ENCODE data around the gene ALDH1L1. TPM values are rescaled to one million over a fixed set of nuclear protein-coding genes. Genes with fewer than 3 reads are reported as not detected.

ALDH1L1 gene
- total RNA-seq, 1 donor from 2014 or later, result 36.1 TPM

DNA sequence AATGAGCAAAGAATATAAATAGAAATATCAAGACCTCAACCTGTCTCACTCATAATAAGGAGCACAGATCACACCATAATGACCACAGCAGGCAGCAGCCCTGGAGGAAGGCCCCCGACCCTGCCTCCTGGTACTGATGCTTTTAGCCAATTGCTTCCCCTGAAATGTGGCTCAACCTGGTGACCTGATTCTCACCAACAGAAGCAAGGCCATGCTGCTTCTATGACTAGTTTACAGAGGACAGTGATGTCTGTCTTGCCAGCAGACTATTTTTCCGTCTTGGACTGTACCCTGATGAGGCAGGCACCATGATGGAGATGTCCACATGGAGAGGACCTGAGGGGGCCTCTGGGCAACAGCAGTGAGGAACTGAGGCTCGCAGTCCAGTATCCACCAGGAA lies 114.5 kb downstream of the ALDH1L1 start:
- no peaks in the 10 kb centered on the region for H3K4me1 ChIP-seq
- H3K27me3 ChIP-seq, result no peaks in the 10 kb centered on the region
- TF ChIP-seq, protein P1, sequence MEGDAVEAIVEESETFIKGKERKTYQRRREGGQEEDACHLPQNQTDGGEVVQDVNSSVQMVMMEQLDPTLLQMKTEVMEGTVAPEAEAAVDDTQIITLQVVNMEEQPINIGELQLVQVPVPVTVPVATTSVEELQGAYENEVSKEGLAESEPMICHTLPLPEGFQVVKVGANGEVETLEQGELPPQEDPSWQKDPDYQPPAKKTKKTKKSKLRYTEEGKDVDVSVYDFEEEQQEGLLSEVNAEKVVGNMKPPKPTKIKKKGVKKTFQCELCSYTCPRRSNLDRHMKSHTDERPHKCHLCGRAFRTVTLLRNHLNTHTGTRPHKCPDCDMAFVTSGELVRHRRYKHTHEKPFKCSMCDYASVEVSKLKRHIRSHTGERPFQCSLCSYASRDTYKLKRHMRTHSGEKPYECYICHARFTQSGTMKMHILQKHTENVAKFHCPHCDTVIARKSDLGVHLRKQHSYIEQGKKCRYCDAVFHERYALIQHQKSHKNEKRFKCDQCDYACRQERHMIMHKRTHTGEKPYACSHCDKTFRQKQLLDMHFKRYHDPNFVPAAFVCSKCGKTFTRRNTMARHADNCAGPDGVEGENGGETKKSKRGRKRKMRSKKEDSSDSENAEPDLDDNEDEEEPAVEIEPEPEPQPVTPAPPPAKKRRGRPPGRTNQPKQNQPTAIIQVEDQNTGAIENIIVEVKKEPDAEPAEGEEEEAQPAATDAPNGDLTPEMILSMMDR (IDR thresholded peaks at IDR 0.05), result no peak
- peak in 1 of 2 donors; percentile 22 for DNase-seq (ENCODE audit: low spot score in 2 of 2)
- H3K27ac ChIP-seq, result no peak overlapping the region
- H3K9me3 ChIP-seq, result no peaks in the 10 kb centered on the region
- no peak overlapping the region for H3K4me3 ChIP-seq
- intact Hi-C loops (cut with DNase I), result no loop called here
- peaks cover 0 to 9% of the 10 kb centered on the region in 2 donors for H3K36me3 ChIP-seq

DNA sequence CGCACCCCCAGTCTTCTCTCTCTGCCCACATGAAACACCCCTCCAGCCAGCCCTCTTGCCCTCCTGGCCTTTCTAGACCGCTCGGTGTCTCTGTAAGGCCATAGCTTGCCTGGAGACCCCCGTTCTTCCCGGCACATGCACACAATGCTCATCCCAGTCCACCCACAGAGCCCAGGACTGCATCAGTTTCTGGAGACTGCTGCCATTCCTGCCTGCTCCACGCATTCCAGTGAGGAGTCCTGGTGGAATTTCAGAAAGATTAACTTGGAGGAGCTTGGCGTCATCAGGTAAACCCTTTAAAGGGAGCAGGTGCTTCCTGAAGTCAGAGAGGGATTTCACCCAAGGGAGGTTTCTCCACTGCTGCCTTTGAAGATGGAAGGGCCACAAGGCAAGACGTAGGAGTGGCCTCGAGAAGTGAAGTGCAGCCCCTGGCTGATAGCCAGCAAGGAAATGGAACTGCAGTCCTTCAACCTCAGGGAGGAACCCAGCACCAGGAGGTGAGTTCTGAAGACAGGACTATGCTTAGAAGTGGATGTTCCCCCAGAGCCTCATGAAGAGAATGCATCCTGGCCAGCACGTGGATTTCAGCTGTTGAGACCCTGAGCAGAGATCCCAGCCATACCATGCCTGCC lies 115.6 kb downstream of the ALDH1L1 start:
- no peaks in the 10 kb centered on the region for H3K27me3 ChIP-seq
- H3K4me1 ChIP-seq, result no peaks in the 10 kb centered on the region
- no peak overlapping the region for H3K27ac ChIP-seq
- intact Hi-C loops (cut with DNase I), result no loop called here
- H3K36me3 ChIP-seq, result peaks cover 0 to 9% of the 10 kb centered on the region in 2 donors
- DNase-seq (ENCODE audit: low spot score in 2 of 2), result peak in 1 of 2 donors; percentile 48
- H3K4me3 ChIP-seq, result no peak overlapping the region
- TF ChIP-seq, protein P1 (IDR thresholded peaks at IDR 0.05), result no peak
- H3K9me3 ChIP-seq, result no peaks in the 10 kb centered on the region

DNA sequence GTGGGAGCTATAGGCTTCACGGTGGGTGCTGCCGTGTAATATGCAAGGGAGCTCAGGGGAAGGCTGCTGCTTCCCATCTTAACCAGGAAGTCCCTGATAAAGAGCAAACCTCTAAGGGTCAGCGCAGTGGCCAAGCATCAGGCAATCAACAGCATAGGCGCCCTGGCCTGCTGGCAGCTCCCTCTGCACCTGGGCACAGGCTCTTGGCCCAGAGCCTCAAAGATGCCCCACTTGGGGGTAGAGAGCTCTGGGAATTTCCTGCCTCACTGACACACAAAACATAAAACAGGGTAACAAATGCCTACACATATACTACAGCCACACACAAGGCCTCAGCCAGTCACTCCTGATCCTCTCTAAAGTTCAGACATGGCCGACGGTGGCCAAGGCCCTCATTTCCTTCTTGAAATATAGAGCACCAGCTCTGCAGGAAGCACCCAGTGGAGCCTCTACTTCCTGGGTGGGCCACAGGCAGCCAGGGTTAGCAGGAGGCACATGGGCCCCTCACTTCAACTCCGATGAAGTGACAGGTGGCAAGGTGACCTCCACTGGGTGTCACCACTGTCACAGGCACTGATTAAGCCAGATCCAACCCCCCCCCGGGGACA lies 116.9 kb downstream of the ALDH1L1 start:
- no peak for DNase-seq (ENCODE audit: low spot score in 2 of 2)

DNA sequence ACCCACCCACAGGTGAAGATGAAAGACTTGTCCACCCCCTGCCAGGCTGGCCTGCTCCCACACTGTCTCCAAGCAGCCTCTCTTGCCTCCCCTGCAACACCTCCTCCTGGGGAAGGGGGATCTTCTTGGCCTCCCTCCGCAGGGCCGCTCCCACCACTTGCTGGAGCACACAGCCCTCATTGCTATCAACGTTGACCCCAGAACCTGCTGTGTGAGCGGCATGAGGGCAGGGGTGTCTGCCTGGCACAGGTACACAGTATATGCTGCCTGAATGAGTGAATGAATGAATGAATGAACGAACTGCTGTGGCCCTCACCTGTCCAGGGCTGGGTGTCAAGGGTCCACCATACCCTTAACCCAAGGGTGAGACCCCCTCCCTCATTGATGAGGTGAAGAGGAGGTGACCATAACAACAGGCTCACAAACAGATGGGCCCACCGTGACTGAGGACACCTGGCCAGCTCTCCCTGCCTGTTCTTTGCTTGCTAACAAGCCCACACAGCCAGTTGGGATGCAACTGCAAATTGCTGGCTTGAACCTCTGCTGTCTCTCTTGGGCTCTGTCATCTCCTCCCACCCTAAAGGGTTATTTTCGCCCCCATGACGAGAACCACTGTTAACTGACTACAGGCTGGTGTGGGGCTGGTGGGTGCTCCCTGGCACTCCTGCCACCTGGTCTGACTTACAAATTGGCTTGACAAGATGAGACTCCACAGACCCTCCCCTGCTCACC lies 118.9 kb downstream of the ALDH1L1 start:
- no peaks in the 10 kb centered on the region for H3K27me3 ChIP-seq
- DNase-seq (ENCODE audit: low spot score in 2 of 2), result no peak
- no peaks in the 10 kb centered on the region for H3K36me3 ChIP-seq
- H3K4me3 ChIP-seq, result no peak overlapping the region
- TF ChIP-seq, protein P1 (IDR thresholded peaks at IDR 0.05), result no peak
- intact Hi-C loops (cut with DNase I), result no loop called here
- H3K27ac ChIP-seq, result no peak overlapping the region
- no peaks in the 10 kb centered on the region for H3K4me1 ChIP-seq
- no peaks in the 10 kb centered on the region for H3K9me3 ChIP-seq

More for the DNA sequence above, 116.9 kb downstream of the ALDH1L1 start:
- no peak overlapping the region for H3K4me3 ChIP-seq
- intact Hi-C loops (cut with DNase I), result no loop called here
- no peaks in the 10 kb centered on the region for H3K9me3 ChIP-seq
- H3K36me3 ChIP-seq, result peaks cover 0 to 9% of the 10 kb centered on the region in 2 donors
- H3K27me3 ChIP-seq, result no peaks in the 10 kb centered on the region
- H3K27ac ChIP-seq, result no peak overlapping the region
- H3K4me1 ChIP-seq, result no peaks in the 10 kb centered on the region
- TF ChIP-seq, protein P1 (IDR thresholded peaks at IDR 0.05), result no peak

DNA sequence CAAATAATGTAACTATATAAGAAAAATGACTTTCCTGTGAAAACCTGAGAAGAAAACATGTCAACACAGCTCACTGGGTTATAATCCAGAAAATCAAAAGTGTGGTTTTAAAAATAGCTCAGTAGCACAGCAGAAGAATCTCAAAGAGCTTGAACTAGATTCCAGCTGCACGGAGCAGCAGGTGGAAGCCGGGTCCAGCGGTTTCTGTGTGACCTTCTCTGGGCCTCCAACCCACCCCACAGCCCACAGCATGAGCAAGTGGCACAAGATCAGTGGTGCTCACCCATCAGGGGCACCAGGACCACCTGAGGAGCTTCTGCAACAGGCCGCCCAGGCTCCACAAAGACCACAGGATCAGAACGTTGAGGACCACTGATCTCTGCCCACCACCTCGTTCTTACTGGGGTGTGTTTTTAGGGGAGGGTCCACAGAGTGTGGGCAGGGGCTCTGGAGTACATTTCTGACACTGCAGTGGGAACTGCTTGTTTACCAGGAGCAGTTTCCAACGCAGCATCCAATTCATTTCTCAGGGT lies 119.7 kb downstream of the ALDH1L1 start:
- no peaks in the 10 kb centered on the region for H3K27me3 ChIP-seq
- TF ChIP-seq, protein P1 (IDR thresholded peaks at IDR 0.05), result no peak
- H3K4me3 ChIP-seq, result no peak overlapping the region
- H3K4me1 ChIP-seq, result no peaks in the 10 kb centered on the region
- H3K36me3 ChIP-seq, result peaks cover 0 to 5% of the 10 kb centered on the region in 2 donors
- no peak for DNase-seq (ENCODE audit: low spot score in 2 of 2)
- intact Hi-C loops (cut with DNase I), result no loop called here
- no peaks in the 10 kb centered on the region for H3K9me3 ChIP-seq
- H3K27ac ChIP-seq, result no peak overlapping the region

Data from ascending aorta (tissue), 2 donors.